ENCODE results near the gene PLAGL1.

DNA sequence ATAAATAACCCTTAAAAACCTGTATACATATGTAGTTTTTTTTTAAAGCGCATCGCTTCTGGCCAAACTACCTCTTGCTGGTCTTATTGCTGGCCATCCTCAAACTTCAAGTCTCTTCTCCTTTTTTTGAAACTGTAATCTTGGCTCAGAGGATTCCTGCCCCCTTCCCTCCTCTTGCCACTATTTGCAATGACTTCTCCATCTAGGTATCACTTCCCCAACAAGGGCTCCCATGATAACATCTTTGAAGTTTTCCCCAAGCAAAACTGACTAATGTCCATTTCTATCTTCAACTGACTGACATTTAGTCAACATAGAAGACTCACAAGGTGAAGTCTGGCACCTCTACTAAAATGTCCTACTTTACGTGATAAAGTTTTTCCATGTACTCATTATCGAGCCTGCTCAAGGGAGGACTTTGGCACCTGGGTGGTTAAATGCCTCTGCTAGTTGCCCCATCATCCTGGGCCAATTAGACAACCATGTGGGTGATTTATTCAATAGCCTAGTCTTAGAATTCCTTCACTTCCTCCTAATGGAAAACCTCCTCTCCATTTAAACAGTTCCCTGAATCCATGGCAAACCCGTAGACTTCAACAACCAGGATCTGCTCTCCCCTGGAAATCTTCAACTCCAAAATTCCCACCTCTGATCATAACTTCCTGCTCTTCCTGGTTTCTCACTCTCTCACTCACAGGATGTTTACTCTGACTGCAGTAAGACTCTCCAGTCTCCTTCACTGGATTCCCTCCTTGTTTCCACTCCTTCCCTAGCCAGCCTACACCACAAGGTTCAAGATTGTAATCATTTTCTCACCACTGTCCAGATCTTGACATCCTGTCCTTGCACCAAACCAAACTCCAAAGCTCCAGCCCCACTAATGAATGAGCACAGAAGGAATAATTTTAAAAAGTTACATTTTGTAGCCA, 9.4 kb upstream of the PLAGL1 start:
- TF ChIP-seq POLR2A (IDR thresholded peaks at IDR 0.05): no peak
- TF ChIP-seq, protein P1, sequence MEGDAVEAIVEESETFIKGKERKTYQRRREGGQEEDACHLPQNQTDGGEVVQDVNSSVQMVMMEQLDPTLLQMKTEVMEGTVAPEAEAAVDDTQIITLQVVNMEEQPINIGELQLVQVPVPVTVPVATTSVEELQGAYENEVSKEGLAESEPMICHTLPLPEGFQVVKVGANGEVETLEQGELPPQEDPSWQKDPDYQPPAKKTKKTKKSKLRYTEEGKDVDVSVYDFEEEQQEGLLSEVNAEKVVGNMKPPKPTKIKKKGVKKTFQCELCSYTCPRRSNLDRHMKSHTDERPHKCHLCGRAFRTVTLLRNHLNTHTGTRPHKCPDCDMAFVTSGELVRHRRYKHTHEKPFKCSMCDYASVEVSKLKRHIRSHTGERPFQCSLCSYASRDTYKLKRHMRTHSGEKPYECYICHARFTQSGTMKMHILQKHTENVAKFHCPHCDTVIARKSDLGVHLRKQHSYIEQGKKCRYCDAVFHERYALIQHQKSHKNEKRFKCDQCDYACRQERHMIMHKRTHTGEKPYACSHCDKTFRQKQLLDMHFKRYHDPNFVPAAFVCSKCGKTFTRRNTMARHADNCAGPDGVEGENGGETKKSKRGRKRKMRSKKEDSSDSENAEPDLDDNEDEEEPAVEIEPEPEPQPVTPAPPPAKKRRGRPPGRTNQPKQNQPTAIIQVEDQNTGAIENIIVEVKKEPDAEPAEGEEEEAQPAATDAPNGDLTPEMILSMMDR (IDR thresholded peaks at IDR 0.05): no peak

Data from tibial nerve (tissue), 3 donors.